GM12875 (cell line): ENCODE data around the gene CAMKMT.

Source experiments
- H3K4me3 ChIP-seq: one replicate; pipeline ENCODE4 v1.5.1; 2011; ENCODE audit warnings: low read depth, low read length, control low read depth
- CTCF ChIP-seq: IDR thresholded peaks from 2 replicates; pipeline ENCODE4 v1.5.1; 2011; ENCODE audit warnings: low read depth, mild to moderate bottlenecking, control low read depth, inconsistent platforms, low read length, moderate library complexity, borderline replicate concordance; ENCODE audit not compliant: insufficient read depth

Gene CAMKMT

GRCh38 chr2:44535376-44535775 lies 173.6 kb downstream of the CAMKMT start:
- no peak for TF ChIP-seq CTCF
- H3K4me3 ChIP-seq: no peak overlapping the region

- TF ChIP-seq CTCF: no peak
- H3K4me3 ChIP-seq: no peak overlapping the region
These were observed 175.5 kb downstream of the CAMKMT start for GRCh38 chr2:44537264-44537663.

- TF ChIP-seq CTCF: no peak
- no peak overlapping the region for H3K4me3 ChIP-seq
These were observed 180.8 kb downstream of the CAMKMT start for GRCh38 chr2:44542520-44542919.

- H3K4me3 ChIP-seq: no peak overlapping the region
- no peak for TF ChIP-seq CTCF
These were observed 182.3 kb downstream of the CAMKMT start for GRCh38 chr2:44543773-44544725.

GRCh38 chr2:44545005-44545404 lies 183.3 kb downstream of the CAMKMT start:
- TF ChIP-seq CTCF: no peak
- no peak overlapping the region for H3K4me3 ChIP-seq

- no peak for TF ChIP-seq CTCF
- H3K4me3 ChIP-seq: no peak overlapping the region
These were observed 184.8 kb downstream of the CAMKMT start for GRCh38 chr2:44546459-44547127.

- no peak for TF ChIP-seq CTCF
- no peak overlapping the region for H3K4me3 ChIP-seq
These were observed 186.0 kb downstream of the CAMKMT start for GRCh38 chr2:44547718-44548117.
